GM12892 (cell line): ENCODE measurements around the gene TMPRSS15.

Experiments used
- DNase-seq: peaks from one replicate; pipeline ENCODE4 v3.0.0; 2011; ENCODE audit not compliant: insufficient read length
- FAIRE-seq: peaks from 2 replicates; lab custom pipeline; 2011; peaks lifted over from hg19 to GRCh38; lab: Jason Lieb, UNC
- POLR2A ChIP-seq: IDR thresholded peaks from 2 replicates; pipeline ENCODE4 v1.6.1; 2011; ENCODE audit warnings: low read depth, low read length, control low read depth
- POLR2AphosphoS5 ChIP-seq: IDR thresholded peaks from 2 replicates; pipeline ENCODE4 v1.6.1; 2011; ENCODE audit warnings: low read depth, low read length, control low read depth
- TAF1 ChIP-seq: IDR thresholded peaks from 2 replicates; pipeline ENCODE4 v1.6.1; 2011; ENCODE audit warnings: low read depth, mild to moderate bottlenecking, control low read depth, low read length, borderline replicate concordance

TMPRSS15 gene

GRCh38 chr21:18267496-18267895, 136.1 kb downstream of the TMPRSS15 start:
- FAIRE-seq (no peak), DNase-seq (no peak)
- TF ChIP-seq TAF1 (no peak), POLR2A (no peak), POLR2AphosphoS5 (no peak)

GRCh38 chr21:18265944-18266343, 137.6 kb downstream of the TMPRSS15 start:
- DNase-seq: no peak
- TF ChIP-seq POLR2A: no peak
- TF ChIP-seq TAF1: no peak
- no peak for TF ChIP-seq POLR2AphosphoS5
- FAIRE-seq: no peak

GRCh38 chr21:18253799-18254198, 149.8 kb downstream of the TMPRSS15 start:
- TF ChIP-seq POLR2A (no peak), POLR2AphosphoS5 (no peak), TAF1 (no peak)
- no peak for FAIRE-seq
- no peak for DNase-seq

GRCh38 chr21:18253221-18253620, 150.4 kb downstream of the TMPRSS15 start:
- FAIRE-seq (no peak), DNase-seq (no peak)
- TF ChIP-seq POLR2A (no peak), TAF1 (no peak), POLR2AphosphoS5 (no peak)

- TF ChIP-seq TAF1 (no peak), POLR2AphosphoS5 (no peak), POLR2A (no peak)
- FAIRE-seq (no peak), DNase-seq (no peak)
Observed at GRCh38 chr21:18252680-18253079, 150.9 kb downstream of the TMPRSS15 start.

GRCh38 chr21:18252256-18252655, 151.3 kb downstream of the TMPRSS15 start:
- DNase-seq: no peak
- no peak for TF ChIP-seq POLR2AphosphoS5
- TF ChIP-seq TAF1: no peak
- no peak for TF ChIP-seq POLR2A
- no peak for FAIRE-seq

GRCh38 chr21:18251065-18251464, 152.5 kb downstream of the TMPRSS15 start:
- no peak for DNase-seq
- FAIRE-seq: no peak
- no peak for TF ChIP-seq POLR2AphosphoS5
- TF ChIP-seq POLR2A: no peak
- no peak for TF ChIP-seq TAF1

- TF ChIP-seq POLR2AphosphoS5 (no peak), TAF1 (no peak), POLR2A (no peak)
- no peak for DNase-seq
- FAIRE-seq: no peak
Observed at GRCh38 chr21:18249672-18250071, 153.9 kb downstream of the TMPRSS15 start.

- DNase-seq (no peak), FAIRE-seq (no peak)
- TF ChIP-seq POLR2AphosphoS5: no peak
- no peak for TF ChIP-seq POLR2A
Observed at GRCh38 chr21:18248171-18248570, 155.4 kb downstream of the TMPRSS15 start.

GRCh38 chr21:18245464-18245967, 158.1 kb downstream of the TMPRSS15 start:
- FAIRE-seq: no peak
- TF ChIP-seq POLR2AphosphoS5: no peak
- no peak for TF ChIP-seq TAF1
- no peak for TF ChIP-seq POLR2A
- no peak for DNase-seq

GRCh38 chr21:18244671-18245463, 158.7 kb downstream of the TMPRSS15 start, which contains the start of gene CHODL:
CHODL (plus strand) TSS chr21:18244833; CDS start chr21:18245224, 391 bp downstream.
- DNase-seq (no peak), FAIRE-seq (no peak)
- no peak for TF ChIP-seq POLR2A
- TF ChIP-seq TAF1: no peak
- TF ChIP-seq POLR2AphosphoS5: no peak

- FAIRE-seq (no peak), DNase-seq (no peak)
- TF ChIP-seq TAF1: no peak
- no peak for TF ChIP-seq POLR2A
- no peak for TF ChIP-seq POLR2AphosphoS5
Observed at GRCh38 chr21:18235545-18235944, 168.0 kb downstream of the TMPRSS15 start.

GRCh38 chr21:18228060-18228739, 175.4 kb downstream of the TMPRSS15 start:
- TF ChIP-seq POLR2A (no peak), TAF1 (no peak), POLR2AphosphoS5 (no peak)
- FAIRE-seq (no peak), DNase-seq (no peak)
